ENCODE measurements around the gene CIRBP. TPM values are rescaled to one million over a fixed set of nuclear protein-coding genes. Genes with fewer than 3 reads are reported as not detected.

The CIRBP gene
- total and polyA plus RNA-seq, 2 of the 13 experiments (the other 11 are each of a cell fraction or from before 2014, with no cell fraction given) = 133 to 140 TPM

DNA sequence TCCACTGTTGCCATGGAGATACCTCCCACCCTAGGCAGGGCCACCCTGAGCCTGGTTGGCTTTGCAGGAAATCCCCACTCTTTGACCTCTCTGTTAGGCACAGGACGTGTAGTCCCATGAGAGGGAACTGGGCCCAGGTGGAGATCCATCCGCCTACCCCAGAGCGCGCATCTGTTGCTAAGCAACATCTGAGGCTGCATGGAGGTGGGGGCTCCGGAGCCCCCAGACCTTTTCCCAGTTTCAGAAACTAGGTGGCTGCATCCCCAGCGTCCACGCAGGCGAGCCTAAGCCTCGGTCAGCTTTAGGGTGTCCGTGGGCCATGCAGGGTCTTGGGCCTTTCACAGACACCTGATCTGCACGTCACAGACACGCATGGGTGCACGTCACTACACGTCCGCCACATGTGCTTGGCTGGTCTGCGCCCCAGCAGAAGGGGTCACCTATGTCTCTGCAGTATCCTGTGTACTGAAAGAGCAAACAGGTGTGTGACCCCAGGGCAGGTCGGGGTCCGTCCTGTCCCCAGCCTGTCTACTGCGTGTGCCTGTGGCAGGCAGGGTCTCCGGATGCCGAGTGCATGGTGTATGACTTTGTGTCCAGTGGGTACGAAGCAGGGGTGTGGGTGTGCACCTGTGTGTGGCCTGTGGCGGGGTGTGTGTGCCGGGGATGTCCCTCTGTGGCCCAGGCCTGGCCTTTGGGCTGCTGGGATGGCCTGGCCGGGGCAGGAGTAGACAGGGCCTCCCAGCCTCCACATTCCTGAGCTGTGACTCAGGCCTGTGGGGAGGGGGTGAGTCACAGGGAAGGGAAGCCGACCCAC is 4.1 kb upstream of the CIRBP start (continued):
- TF ChIP-seq ZBTB4 (CRISPR knock-in tag; IDR thresholded peaks at IDR 0.05; ENCODE audit: borderline replicate concordance) (peak; percentile 44; the same call in 1 of the 2 replicates), MIER3 (CRISPR knock-in tag; IDR thresholded peaks at IDR 0.05; ENCODE audit: borderline replicate concordance) (peak; percentile 78), ARHGAP35 (CRISPR knock-in tag; IDR thresholded peaks at IDR 0.05; ENCODE audit: borderline replicate concordance) (0 out of 2 replicates have a peak, but pooled peaks have one; percentile 54), FOXP1 (IDR thresholded peaks at IDR 0.05) (no peak), FOXP1 (CRISPR knock-in tag; IDR thresholded peaks at IDR 0.05) (no peak; the same call in 1 of the 2 replicates), RCOR2 (CRISPR knock-in tag; IDR thresholded peaks at IDR 0.05) (no peak), ZNF547 (CRISPR knock-in tag; IDR thresholded peaks at IDR 0.05) (peak; percentile 68; the same call in 1 of the 2 replicates), RNF2 (conservative IDR thresholded peaks at IDR 0.05; ENCODE audit: low read depth) (no peak), ZFY (CRISPR knock-in tag; IDR thresholded peaks at IDR 0.05) (peak; percentile 71), ATF3 (CRISPR knock-in tag; IDR thresholded peaks at IDR 0.05) (peak; percentile 100), SIX1 (CRISPR knock-in tag; IDR thresholded peaks at IDR 0.05; ENCODE audit: borderline replicate concordance) (no peak), ETV5 (CRISPR knock-in tag; IDR thresholded peaks at IDR 0.05; ENCODE audit: borderline replicate concordance) (peak; percentile 78), CREM (IDR thresholded peaks at IDR 0.05) (peak; percentile 70), CREM (CRISPR knock-in tag; IDR thresholded peaks at IDR 0.05) (no peak)
- TF ChIP-seq, protein P1, sequence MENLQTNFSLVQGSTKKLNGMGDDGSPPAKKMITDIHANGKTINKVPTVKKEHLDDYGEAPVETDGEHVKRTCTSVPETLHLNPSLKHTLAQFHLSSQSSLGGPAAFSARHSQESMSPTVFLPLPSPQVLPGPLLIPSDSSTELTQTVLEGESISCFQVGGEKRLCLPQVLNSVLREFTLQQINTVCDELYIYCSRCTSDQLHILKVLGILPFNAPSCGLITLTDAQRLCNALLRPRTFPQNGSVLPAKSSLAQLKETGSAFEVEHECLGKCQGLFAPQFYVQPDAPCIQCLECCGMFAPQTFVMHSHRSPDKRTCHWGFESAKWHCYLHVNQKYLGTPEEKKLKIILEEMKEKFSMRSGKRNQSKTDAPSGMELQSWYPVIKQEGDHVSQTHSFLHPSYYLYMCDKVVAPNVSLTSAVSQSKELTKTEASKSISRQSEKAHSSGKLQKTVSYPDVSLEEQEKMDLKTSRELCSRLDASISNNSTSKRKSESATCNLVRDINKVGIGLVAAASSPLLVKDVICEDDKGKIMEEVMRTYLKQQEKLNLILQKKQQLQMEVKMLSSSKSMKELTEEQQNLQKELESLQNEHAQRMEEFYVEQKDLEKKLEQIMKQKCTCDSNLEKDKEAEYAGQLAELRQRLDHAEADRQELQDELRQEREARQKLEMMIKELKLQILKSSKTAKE (CRISPR knock-in tag; IDR thresholded peaks at IDR 0.05; ENCODE audit: borderline replicate concordance) = peak; percentile 97
- TF ChIP-seq, protein P2, sequence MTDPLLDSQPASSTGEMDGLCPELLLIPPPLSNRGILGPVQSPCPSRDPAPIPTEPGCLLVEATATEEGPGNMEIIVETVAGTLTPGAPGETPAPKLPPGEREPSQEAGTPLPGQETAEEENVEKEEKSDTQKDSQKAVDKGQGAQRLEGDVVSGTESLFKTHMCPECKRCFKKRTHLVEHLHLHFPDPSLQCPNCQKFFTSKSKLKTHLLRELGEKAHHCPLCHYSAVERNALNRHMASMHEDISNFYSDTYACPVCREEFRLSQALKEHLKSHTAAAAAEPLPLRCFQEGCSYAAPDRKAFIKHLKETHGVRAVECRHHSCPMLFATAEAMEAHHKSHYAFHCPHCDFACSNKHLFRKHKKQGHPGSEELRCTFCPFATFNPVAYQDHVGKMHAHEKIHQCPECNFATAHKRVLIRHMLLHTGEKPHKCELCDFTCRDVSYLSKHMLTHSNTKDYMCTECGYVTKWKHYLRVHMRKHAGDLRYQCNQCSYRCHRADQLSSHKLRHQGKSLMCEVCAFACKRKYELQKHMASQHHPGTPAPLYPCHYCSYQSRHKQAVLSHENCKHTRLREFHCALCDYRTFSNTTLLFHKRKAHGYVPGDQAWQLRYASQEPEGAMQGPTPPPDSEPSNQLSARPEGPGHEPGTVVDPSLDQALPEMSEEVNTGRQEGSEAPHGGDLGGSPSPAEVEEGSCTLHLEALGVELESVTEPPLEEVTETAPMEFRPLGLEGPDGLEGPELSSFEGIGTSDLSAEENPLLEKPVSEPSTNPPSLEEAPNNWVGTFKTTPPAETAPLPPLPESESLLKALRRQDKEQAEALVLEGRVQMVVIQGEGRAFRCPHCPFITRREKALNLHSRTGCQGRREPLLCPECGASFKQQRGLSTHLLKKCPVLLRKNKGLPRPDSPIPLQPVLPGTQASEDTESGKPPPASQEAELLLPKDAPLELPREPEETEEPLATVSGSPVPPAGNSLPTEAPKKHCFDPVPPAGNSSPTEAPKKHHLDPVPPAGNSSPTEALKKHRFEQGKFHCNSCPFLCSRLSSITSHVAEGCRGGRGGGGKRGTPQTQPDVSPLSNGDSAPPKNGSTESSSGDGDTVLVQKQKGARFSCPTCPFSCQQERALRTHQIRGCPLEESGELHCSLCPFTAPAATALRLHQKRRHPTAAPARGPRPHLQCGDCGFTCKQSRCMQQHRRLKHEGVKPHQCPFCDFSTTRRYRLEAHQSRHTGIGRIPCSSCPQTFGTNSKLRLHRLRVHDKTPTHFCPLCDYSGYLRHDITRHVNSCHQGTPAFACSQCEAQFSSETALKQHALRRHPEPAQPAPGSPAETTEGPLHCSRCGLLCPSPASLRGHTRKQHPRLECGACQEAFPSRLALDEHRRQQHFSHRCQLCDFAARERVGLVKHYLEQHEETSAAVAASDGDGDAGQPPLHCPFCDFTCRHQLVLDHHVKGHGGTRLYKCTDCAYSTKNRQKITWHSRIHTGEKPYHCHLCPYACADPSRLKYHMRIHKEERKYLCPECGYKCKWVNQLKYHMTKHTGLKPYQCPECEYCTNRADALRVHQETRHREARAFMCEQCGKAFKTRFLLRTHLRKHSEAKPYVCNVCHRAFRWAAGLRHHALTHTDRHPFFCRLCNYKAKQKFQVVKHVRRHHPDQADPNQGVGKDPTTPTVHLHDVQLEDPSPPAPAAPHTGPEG (CRISPR knock-in tag; IDR thresholded peaks at IDR 0.05) = no peak

Measured in HepG2 (cell line).